PC-3 (cell line): ENCODE data around the gene ACAD9. TPM values are rescaled to one million over a fixed set of nuclear protein-coding genes. Genes with fewer than 3 reads are reported as not detected.

Experiments used
- ATAC-seq: fragments of 200-7000 bp; cut with Tn5 transposase; 2 replicates; pipeline ENCODE4 v1.9.1; 2020; ENCODE audit warnings: mild to moderate bottlenecking, moderate library complexity
- BruUV-seq: library from RNA; stranded (reverse); fragments of 400-500 nt; replicated peaks from 2 replicates; lab custom pipeline; 2021; lab: Mats Ljungman, UMichigan
- CTCF ChIA-PET: fragments of 300-600 bp; sonication (Branson Sonifier 250); formaldehyde crosslinking; loops from one replicate; lab custom pipeline; 2022; ENCODE audit warnings: antibody characterized with exemption; lab: Charles Lee
- POLR2A ChIA-PET: fragments of 300-600 bp; sonication (Branson Sonifier 250); formaldehyde crosslinking; loops from one replicate; lab custom pipeline; 2022; ENCODE audit warnings: antibody characterized with exemption; ENCODE audit not compliant: unreplicated experiment; lab: Charles Lee
- DNase-seq: peaks from one replicate; pipeline ENCODE4 v3.0.0-alpha.2; 2015
- H2AFZ ChIP-seq: fragments of 300-600 bp; sonication (generic); 2 replicates; pipeline ENCODE4 v1.6.0; 2016; ENCODE audit warnings: antibody characterized with exemption, low read length
- H3F3A ChIP-seq: fragments of 300-600 bp; sonication (generic); one replicate; pipeline ENCODE4 v1.6.0; 2017; ENCODE audit warnings: antibody characterized with exemption, low read length, control low read depth, mild to moderate bottlenecking; ENCODE audit not compliant: unreplicated experiment
- H3K27ac ChIP-seq: fragments of 300-600 bp; sonication (generic); 2 replicates; pipeline ENCODE4 v1.5.1; 2016; ENCODE audit warnings: mild to moderate bottlenecking, low read length
- H3K27me3 ChIP-seq: fragments of 300-600 bp; sonication (generic); 2 replicates; pipeline ENCODE4 v1.6.1; 2016; ENCODE audit warnings: low read length, mixed read lengths
- H3K36me3 ChIP-seq: fragments of 300-600 bp; sonication (generic); 2 replicates; pipeline ENCODE4 v1.6.1; 2016; ENCODE audit warnings: low read depth, mixed run types, low read length, mixed read lengths
- H3K4me1 ChIP-seq: fragments of 300-600 bp; sonication (generic); 2 replicates; pipeline ENCODE4 v1.5.1; 2016; ENCODE audit warnings: low read length; ENCODE audit not compliant: insufficient read depth
- H3K4me2 ChIP-seq: fragments of 300-600 bp; sonication (generic); 2 replicates; pipeline ENCODE4 v1.6.0; 2016; ENCODE audit warnings: low read length
- H3K4me3 ChIP-seq: fragments of 300-600 bp; sonication (generic); 2 replicates; pipeline ENCODE4 v1.5.1; 2016; ENCODE audit warnings: mild to moderate bottlenecking, low read length, mixed read lengths
- H3K79me2 ChIP-seq: fragments of 300-600 bp; sonication (generic); 2 replicates; pipeline ENCODE4 v1.6.1; 2017; ENCODE audit warnings: low read length, mixed read lengths
- H3K9ac ChIP-seq: fragments of 300-600 bp; sonication (generic); 2 replicates; pipeline ENCODE4 v1.6.0; 2016; ENCODE audit warnings: mild to moderate bottlenecking, low read length
- H3K9me2 ChIP-seq: fragments of 300-600 bp; sonication (generic); replicated peaks from 2 replicates; pipeline ENCODE4 v1.6.1; 2016; ENCODE audit warnings: mixed run types, low read length, mixed read lengths
- H3K9me3 ChIP-seq: fragments of 300-600 bp; sonication (generic); 2 replicates; pipeline ENCODE4 v1.6.1; 2016; ENCODE audit warnings: low read length, mixed read lengths
- H4K20me1 ChIP-seq: fragments of 300-600 bp; sonication (generic); 2 replicates; pipeline ENCODE4 v1.6.1; 2016; ENCODE audit warnings: low read length, mixed read lengths
- CTCF ChIP-seq: fragments of 300-600 bp; sonication (generic); conservative IDR thresholded peaks from 2 replicates; pipeline ENCODE4 v1.5.1; 2017; ENCODE audit warnings: antibody characterized with exemption, low read depth, mild to moderate bottlenecking, low read length
- EZH2 ChIP-seq: fragments of 300-600 bp; sonication (generic); IDR thresholded peaks from one replicate; pipeline ENCODE4 v1.6.1; 2017; ENCODE audit warnings: antibody characterized with exemption, mild to moderate bottlenecking, low read length; ENCODE audit not compliant: unreplicated experiment
- EZH2phosphoT487 ChIP-seq: fragments of 300-600 bp; sonication (generic); IDR thresholded peaks from 2 replicates; pipeline ENCODE4 v1.6.1; 2018; ENCODE audit warnings: mild to moderate bottlenecking, antibody characterized with exemption, low read length, borderline replicate concordance
- intact Hi-C: fragments of 100-400 bp; cut with micrococcal nuclease; formaldehyde crosslinking; loops from 2 replicates; pipeline ENCODE4 v1.9.0; 2023
- total RNA-seq: library from RNA; depleted of rRNA; stranded (reverse); fragments of >200 nt; gene quantifications from 2 replicates; pipeline ENCODE4 v1.2.3, GENCODE V29; 2014

ACAD9 gene
- total RNA-seq, 1 experiment from 2014 or later = 38.6 TPM

DNA sequence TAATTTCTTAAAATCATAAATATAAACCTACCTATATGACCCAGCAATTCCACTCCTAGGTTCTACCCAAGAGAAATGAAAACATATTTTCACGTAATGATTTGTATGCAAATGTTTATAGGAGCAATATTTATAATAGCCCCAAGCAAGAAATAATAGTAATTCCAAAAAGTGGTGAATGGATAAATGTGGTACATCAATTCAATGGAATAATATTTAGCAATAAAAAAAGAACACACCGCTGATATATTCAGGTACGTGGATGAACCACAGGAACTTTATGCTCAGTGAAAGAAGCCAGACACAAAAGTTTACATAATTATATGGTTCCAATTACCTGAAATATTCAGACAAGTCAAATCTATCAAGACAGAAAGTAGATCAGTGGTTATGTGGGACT, 49.9 kb downstream of the ACAD9 start:
- H3F3A ChIP-seq = no peaks in the 10 kb centered on the region
- TF ChIP-seq EZH2phosphoT487 (no peak), EZH2 (no peak), CTCF (no peak)
- POLR2A ChIA-PET = no interaction called here
- DNase-seq (no peak), ATAC-seq (no peak)
- no peaks in the 10 kb centered on the region for H3K27me3 ChIP-seq
- no peak overlapping the region for H3K27ac ChIP-seq
- CTCF ChIA-PET = no interaction called here
- H3K9me2 ChIP-seq = no peaks in the 10 kb centered on the region
- no peaks in the 10 kb centered on the region for H3K79me2 ChIP-seq
- no peaks in the 10 kb centered on the region for H3K36me3 ChIP-seq
- no peak overlapping the region for H3K9ac ChIP-seq
- no peak overlapping the region for H2AFZ ChIP-seq
- no peaks in the 10 kb centered on the region for H3K9me3 ChIP-seq
- H3K4me1 ChIP-seq = no peaks in the 10 kb centered on the region
- H4K20me1 ChIP-seq = no peaks in the 10 kb centered on the region
- H3K4me2 ChIP-seq = no peak overlapping the region
- intact Hi-C loops = no loop called here
- H3K4me3 ChIP-seq = no peak overlapping the region
- no TSS peak for BruUV-seq

- Histone ChIP-seq H3F3A (no peaks in the 10 kb centered on the region), H2AFZ (no peak overlapping the region), H3K4me2 (no peak overlapping the region), H3K27ac (no peak overlapping the region), H3K9me3 (no peaks in the 10 kb centered on the region), H3K9ac (no peak overlapping the region), H3K36me3 (no peaks in the 10 kb centered on the region), H3K4me1 (no peaks in the 10 kb centered on the region), H3K9me2 (no peaks in the 10 kb centered on the region), H4K20me1 (no peaks in the 10 kb centered on the region), H3K27me3 (no peaks in the 10 kb centered on the region), H3K4me3 (no peak overlapping the region), H3K79me2 (no peaks in the 10 kb centered on the region)
- DNase-seq = no peak
- no peak for ATAC-seq
- BruUV-seq = no TSS peak
- CTCF ChIA-PET = no interaction called here
- POLR2A ChIA-PET = no interaction called here
- TF ChIP-seq EZH2 = no peak
- TF ChIP-seq EZH2phosphoT487 = no peak
- no peak for TF ChIP-seq CTCF
- intact Hi-C loops = no loop called here
Observed at GRCh38 chr3:128931046-128931445, 51.6 kb downstream of the ACAD9 start.

DNA sequence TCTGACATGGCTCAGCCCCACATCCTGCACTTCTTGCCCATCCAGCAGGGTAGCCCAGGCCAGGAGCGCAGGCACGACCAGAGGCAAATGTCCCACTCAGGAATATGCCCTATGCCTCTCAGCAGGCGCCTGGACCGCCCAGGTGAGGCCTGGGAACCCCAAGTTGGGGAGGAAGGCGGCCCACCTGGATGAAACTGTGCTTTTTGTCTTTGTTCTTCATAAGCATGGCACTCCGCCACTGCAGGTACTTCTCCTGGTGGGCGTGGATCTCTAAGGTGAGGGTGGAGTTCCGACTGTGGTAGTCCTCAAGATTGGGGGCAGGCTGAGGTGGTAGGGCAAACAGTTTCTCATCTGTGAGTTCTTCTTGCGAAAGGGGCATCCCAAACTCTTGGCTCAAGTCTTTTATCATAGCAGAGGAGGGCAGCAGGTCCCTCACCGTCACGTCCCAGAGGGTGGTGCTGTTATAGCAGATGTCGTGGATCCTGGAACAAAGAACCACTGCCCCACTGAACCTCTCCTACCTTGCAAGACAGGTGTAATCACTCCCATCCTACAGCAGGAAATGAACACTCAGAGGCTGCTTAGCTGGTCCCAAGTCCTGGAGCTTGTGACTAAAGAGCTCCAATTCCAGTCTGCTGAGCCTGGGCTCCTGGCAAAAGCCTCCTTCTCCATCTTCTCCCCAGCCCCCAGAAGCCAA, 53.2 kb downstream of the ACAD9 start:
- no peaks in the 10 kb centered on the region for H3K79me2 ChIP-seq
- no peaks in the 10 kb centered on the region for H3K27me3 ChIP-seq
- ChIA-PET CTCF (no interaction called here), POLR2A (no interaction called here)
- no peak overlapping the region for H3K4me3 ChIP-seq
- no peaks in the 10 kb centered on the region for H3K36me3 ChIP-seq
- no TSS peak for BruUV-seq
- no peaks in the 10 kb centered on the region for H4K20me1 ChIP-seq
- H2AFZ ChIP-seq = no peak overlapping the region
- DNase-seq = no peak
- H3K9me2 ChIP-seq = no peaks in the 10 kb centered on the region
- H3K4me1 ChIP-seq = no peaks in the 10 kb centered on the region
- ATAC-seq = no peak
- H3K27ac ChIP-seq = no peak overlapping the region
- H3F3A ChIP-seq = no peaks in the 10 kb centered on the region
- TF ChIP-seq EZH2phosphoT487 = no peak
- no peak for TF ChIP-seq CTCF
- no peak for TF ChIP-seq EZH2
- H3K9ac ChIP-seq = no peak overlapping the region
- no peaks in the 10 kb centered on the region for H3K9me3 ChIP-seq
- H3K4me2 ChIP-seq = no peak overlapping the region
- intact Hi-C loops = no loop called here
